ENCODE measurements around the gene BCL6.
A peak's percentile ranks its signal among the peaks of the same experiment; 100 is the strongest.

The BCL6 gene

DNA sequence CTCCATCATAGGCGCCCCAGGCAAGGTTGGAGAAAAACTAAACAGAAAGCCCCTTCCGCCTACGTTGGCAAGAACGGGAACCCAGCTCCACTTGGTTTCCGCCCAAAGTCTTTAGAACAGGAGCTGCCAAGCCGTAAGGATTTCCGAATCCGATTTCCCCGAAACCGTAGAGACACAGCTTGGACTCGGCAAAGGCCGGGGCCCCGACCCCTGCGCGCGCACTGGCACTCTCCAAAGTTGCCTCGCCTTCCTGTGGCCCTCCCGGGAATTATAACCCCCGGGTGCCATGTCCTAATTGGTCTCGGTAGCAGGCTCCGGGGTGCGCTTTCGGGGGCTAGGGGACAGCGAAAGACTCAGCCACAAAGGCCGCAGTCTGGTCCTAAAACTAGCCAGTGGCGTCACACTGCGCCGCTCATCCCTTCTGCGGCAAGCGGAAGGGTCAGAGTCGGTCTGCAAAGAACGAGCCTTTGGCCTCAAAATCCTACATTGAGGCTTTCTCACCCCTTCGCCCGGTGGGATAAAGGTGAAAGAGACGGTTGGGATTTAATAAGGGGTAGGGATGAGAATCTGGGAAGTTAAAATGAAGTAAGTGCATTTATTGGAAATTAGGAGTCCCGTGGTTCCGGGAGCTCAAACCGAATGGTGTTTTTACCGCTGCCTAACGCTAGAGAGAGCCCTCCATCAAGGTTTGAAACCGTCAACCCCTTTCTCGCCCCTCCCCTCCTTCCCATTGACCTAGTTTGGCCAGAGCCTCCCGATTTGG is 6.8 kb downstream of the BCL6 start:
- Histone ChIP-seq H3K36me3 (ENCODE audit: control insufficient read depth, insufficient read depth, low read length) (no peaks in the 10 kb centered on the region), H3K4me3 (ENCODE audit: insufficient read depth, low read depth, low read length, poor library complexity, severe bottlenecking) (peak overlapping the region; percentile 94), H3K27ac (ENCODE audit: insufficient read depth, low read length, poor library complexity, severe bottlenecking) (peak overlapping the region; percentile 95), H3K9me3 (ENCODE audit: control insufficient read depth, low read length) (no peaks in the 10 kb centered on the region), H3K4me1 (ENCODE audit: control insufficient read depth, insufficient read depth, low read length, poor library complexity, severe bottlenecking) (peaks cover 23% of the 10 kb centered on the region), H3K27me3 (replicated peaks; ENCODE audit: control insufficient read depth, insufficient read depth, low read length, poor library complexity, severe bottlenecking) (no peaks in the 10 kb centered on the region)
- peak; percentile 32 to 57 (median 42) for DNase-seq

DNA sequence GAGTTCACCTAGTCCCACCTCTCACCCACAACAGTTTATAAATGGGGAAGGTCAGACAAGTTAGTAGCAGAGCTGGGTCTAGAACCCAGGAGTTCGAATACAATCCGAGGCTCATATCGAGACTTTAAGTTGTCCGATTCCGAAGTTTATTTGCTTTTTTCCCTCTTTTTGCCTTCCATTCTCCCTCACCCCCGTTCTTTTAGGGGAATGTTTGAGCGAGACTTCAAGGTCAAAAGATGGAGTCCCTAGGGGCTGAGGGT is 7.3 kb downstream of the BCL6 start:
- no peaks in the 10 kb centered on the region for H3K36me3 ChIP-seq (ENCODE audit: control insufficient read depth, insufficient read depth, low read length)
- peaks cover 22% of the 10 kb centered on the region for H3K4me1 ChIP-seq (ENCODE audit: control insufficient read depth, insufficient read depth, low read length, poor library complexity, severe bottlenecking)
- H3K4me3 ChIP-seq (ENCODE audit: insufficient read depth, low read depth, low read length, poor library complexity, severe bottlenecking) = peak overlapping the region; percentile 94
- DNase-seq = no peak
- H3K27me3 ChIP-seq (replicated peaks; ENCODE audit: control insufficient read depth, insufficient read depth, low read length, poor library complexity, severe bottlenecking) = no peaks in the 10 kb centered on the region
- peak overlapping the region; percentile 95 for H3K27ac ChIP-seq (ENCODE audit: insufficient read depth, low read length, poor library complexity, severe bottlenecking)
- no peaks in the 10 kb centered on the region for H3K9me3 ChIP-seq (ENCODE audit: control insufficient read depth, low read length)

DNA sequence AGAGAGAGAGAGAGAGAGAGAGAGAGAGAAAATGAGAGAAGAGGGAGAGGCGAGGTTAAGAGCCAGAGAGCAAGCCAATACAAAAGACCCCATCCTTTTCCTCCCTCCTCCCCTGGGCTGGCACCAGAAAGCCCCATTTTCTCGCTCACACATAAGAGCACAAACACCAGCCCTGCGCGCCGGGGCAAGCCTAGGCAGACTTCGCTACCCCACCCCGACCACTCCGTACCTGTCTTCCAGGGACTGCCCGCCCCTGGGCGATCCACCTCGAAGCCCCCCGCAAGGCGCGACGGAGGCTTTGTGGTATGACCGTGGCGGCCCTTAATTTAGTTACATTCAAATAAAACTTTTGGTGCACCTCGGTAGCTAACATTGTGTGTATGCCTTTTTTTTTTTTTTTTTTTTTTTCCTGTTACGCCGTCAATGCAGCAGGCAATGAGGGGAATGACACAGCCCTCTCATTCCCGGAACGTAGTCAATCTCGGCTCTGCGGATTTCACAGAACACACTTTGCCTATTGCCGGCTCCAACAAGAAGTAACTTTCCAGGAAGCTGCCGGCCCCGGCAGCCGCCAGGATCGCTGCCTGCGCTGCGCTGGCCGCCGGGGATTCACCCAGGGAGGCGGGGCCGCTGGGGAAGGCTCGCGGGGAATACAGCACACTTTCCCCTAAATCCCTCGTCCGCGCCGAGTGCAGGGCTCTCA is 7.7 kb downstream of the BCL6 start:
- Histone ChIP-seq H3K4me1 (ENCODE audit: control insufficient read depth, insufficient read depth, low read length, poor library complexity, severe bottlenecking) (peaks cover 17% of the 10 kb centered on the region), H3K27me3 (replicated peaks; ENCODE audit: control insufficient read depth, insufficient read depth, low read length, poor library complexity, severe bottlenecking) (no peaks in the 10 kb centered on the region), H3K9me3 (ENCODE audit: control insufficient read depth, low read length) (no peaks in the 10 kb centered on the region), H3K4me3 (ENCODE audit: insufficient read depth, low read depth, low read length, poor library complexity, severe bottlenecking) (peak overlapping the region; percentile 94), H3K36me3 (ENCODE audit: control insufficient read depth, insufficient read depth, low read length) (no peaks in the 10 kb centered on the region), H3K27ac (ENCODE audit: insufficient read depth, low read length, poor library complexity, severe bottlenecking) (peak overlapping the region; percentile 95)
- DNase-seq = peak in 1 of 3 donors; percentile 38

DNA sequence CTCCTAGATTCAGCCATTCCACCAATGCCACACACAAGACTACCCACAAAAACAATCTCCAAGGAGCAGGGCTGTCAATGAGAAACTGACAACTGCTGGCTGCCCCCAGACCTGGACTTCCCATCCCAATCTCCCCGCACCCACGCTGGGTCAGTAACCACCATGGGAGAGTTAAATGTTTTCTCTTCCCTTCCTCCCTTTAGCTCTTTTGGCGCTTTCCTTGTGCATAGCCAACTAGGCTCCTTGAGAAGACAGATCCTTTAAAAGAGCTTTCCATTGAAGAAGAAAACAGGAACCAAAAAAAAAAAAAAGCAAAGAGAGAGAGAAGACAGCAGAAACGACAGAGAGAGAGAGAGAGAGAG is 8.3 kb downstream of the BCL6 start:
- H3K27ac ChIP-seq (ENCODE audit: insufficient read depth, low read length, poor library complexity, severe bottlenecking) = no peak overlapping the region
- H3K4me1 ChIP-seq (ENCODE audit: control insufficient read depth, insufficient read depth, low read length, poor library complexity, severe bottlenecking) = peaks cover 16% of the 10 kb centered on the region
- H3K4me3 ChIP-seq (ENCODE audit: insufficient read depth, low read depth, low read length, poor library complexity, severe bottlenecking) = peak overlapping the region; percentile 94
- no peaks in the 10 kb centered on the region for H3K9me3 ChIP-seq (ENCODE audit: control insufficient read depth, low read length)
- no peaks in the 10 kb centered on the region for H3K27me3 ChIP-seq (replicated peaks; ENCODE audit: control insufficient read depth, insufficient read depth, low read length, poor library complexity, severe bottlenecking)
- DNase-seq = no peak
- no peaks in the 10 kb centered on the region for H3K36me3 ChIP-seq (ENCODE audit: control insufficient read depth, insufficient read depth, low read length)

DNA sequence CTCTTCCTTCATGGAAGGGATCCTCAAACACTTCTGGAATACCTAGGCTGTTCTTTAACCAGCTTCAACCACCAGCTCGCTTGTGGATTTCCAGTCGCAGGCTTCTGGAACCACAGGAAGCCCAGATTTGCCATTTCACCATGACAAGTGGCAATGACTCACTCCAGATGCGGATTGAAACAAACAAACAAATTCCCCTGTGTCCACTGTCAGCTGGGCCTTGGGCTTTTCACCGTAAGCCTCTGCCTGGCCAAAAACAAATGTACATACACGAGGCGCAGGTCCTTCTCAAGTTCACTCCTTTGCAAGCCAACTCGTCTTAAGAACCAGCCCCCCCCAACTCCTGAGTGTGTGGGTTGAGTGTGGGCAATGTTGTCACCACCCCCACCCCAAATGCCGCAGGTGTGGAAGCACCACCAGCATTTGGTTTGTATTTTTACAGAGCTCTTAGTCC is 8.8 kb downstream of the BCL6 start:
- H3K27me3 ChIP-seq (replicated peaks; ENCODE audit: control insufficient read depth, insufficient read depth, low read length, poor library complexity, severe bottlenecking) = no peaks in the 10 kb centered on the region
- H3K27ac ChIP-seq (ENCODE audit: insufficient read depth, low read length, poor library complexity, severe bottlenecking) = no peak overlapping the region
- peaks cover 2% of the 10 kb centered on the region for H3K36me3 ChIP-seq (ENCODE audit: control insufficient read depth, insufficient read depth, low read length)
- H3K4me1 ChIP-seq (ENCODE audit: control insufficient read depth, insufficient read depth, low read length, poor library complexity, severe bottlenecking) = peaks cover 10% of the 10 kb centered on the region
- no peak overlapping the region for H3K4me3 ChIP-seq (ENCODE audit: insufficient read depth, low read depth, low read length, poor library complexity, severe bottlenecking)
- no peaks in the 10 kb centered on the region for H3K9me3 ChIP-seq (ENCODE audit: control insufficient read depth, low read length)
- no peak for DNase-seq

DNA sequence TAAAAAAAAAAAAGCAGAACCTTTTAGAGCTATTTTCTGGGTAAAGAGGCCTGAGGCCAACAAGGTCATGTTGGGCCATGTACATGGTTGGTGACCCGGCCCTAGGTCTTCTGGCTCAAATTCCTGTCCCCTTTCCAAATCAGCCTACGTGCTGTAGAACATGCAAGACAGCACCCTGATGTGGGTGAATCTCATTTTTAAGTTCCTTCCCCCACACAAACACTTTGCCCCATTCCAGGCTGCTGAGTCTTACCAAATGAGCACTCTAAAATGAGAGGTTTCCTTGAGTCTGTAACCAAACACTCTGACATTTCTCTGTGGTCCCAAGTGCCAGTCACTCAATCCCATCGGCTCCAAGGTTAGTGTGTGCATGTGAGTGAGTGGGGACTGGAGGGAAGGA is 9.4 kb downstream of the BCL6 start:
- Histone ChIP-seq H3K27ac (ENCODE audit: insufficient read depth, low read length, poor library complexity, severe bottlenecking) (no peak overlapping the region), H3K27me3 (replicated peaks; ENCODE audit: control insufficient read depth, insufficient read depth, low read length, poor library complexity, severe bottlenecking) (no peaks in the 10 kb centered on the region), H3K36me3 (ENCODE audit: control insufficient read depth, insufficient read depth, low read length) (peaks cover 4% of the 10 kb centered on the region), H3K4me3 (ENCODE audit: insufficient read depth, low read depth, low read length, poor library complexity, severe bottlenecking) (no peak overlapping the region), H3K4me1 (ENCODE audit: control insufficient read depth, insufficient read depth, low read length, poor library complexity, severe bottlenecking) (peaks cover 4% of the 10 kb centered on the region), H3K9me3 (ENCODE audit: control insufficient read depth, low read length) (no peaks in the 10 kb centered on the region)
- no peak for DNase-seq

DNA sequence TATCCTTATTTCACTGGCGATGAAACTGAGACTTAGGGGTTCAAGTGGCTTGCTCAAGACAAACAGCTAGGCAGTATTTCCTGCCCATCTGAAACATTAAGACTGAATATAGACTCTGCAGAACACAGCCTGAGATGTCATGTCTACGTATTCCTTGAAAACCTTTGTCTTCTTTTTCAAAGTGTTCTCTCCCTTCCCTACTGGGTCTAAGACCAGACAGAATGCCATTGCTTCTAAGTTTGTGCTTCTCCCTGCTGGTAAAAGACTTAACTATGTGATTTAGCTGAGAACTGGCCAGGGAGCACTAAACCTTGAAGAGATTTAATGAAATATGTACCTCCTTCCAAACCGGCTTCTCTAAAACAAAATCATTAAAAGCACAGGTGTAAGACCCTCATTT is 9.9 kb downstream of the BCL6 start:
- Histone ChIP-seq H3K4me3 (ENCODE audit: insufficient read depth, low read depth, low read length, poor library complexity, severe bottlenecking) (no peak overlapping the region), H3K36me3 (ENCODE audit: control insufficient read depth, insufficient read depth, low read length) (peaks cover 9% of the 10 kb centered on the region), H3K4me1 (ENCODE audit: control insufficient read depth, insufficient read depth, low read length, poor library complexity, severe bottlenecking) (peaks cover 4% of the 10 kb centered on the region), H3K9me3 (ENCODE audit: control insufficient read depth, low read length) (no peaks in the 10 kb centered on the region), H3K27me3 (replicated peaks; ENCODE audit: control insufficient read depth, insufficient read depth, low read length, poor library complexity, severe bottlenecking) (no peaks in the 10 kb centered on the region), H3K27ac (ENCODE audit: insufficient read depth, low read length, poor library complexity, severe bottlenecking) (no peak overlapping the region)
- no peak for DNase-seq

DNA sequence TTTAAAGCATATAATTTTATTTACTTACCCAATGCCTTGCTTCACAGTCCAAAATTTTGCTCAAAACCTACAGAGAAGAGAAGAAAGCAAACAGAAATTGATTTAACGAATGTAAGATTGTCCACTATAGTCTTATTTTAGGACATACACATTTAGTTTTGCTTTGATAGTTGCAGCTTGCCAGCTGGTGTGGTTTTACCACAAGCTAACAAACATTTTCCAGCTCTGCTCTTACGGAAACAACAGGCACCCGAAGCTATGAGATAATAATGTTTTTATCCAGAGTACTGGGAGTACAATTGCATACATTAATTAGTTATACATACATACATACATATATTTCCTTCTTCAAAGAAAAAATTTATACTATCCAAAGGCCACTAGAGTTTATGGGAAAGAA is 10.4 kb downstream of the BCL6 start:
- H3K27me3 ChIP-seq (replicated peaks; ENCODE audit: control insufficient read depth, insufficient read depth, low read length, poor library complexity, severe bottlenecking) = no peaks in the 10 kb centered on the region
- no peak overlapping the region for H3K27ac ChIP-seq (ENCODE audit: insufficient read depth, low read length, poor library complexity, severe bottlenecking)
- DNase-seq = no peak
- no peak overlapping the region for H3K4me3 ChIP-seq (ENCODE audit: insufficient read depth, low read depth, low read length, poor library complexity, severe bottlenecking)
- H3K4me1 ChIP-seq (ENCODE audit: control insufficient read depth, insufficient read depth, low read length, poor library complexity, severe bottlenecking) = peaks cover 4% of the 10 kb centered on the region
- H3K9me3 ChIP-seq (ENCODE audit: control insufficient read depth, low read length) = no peaks in the 10 kb centered on the region
- peaks cover 10% of the 10 kb centered on the region for H3K36me3 ChIP-seq (ENCODE audit: control insufficient read depth, insufficient read depth, low read length)

DNA sequence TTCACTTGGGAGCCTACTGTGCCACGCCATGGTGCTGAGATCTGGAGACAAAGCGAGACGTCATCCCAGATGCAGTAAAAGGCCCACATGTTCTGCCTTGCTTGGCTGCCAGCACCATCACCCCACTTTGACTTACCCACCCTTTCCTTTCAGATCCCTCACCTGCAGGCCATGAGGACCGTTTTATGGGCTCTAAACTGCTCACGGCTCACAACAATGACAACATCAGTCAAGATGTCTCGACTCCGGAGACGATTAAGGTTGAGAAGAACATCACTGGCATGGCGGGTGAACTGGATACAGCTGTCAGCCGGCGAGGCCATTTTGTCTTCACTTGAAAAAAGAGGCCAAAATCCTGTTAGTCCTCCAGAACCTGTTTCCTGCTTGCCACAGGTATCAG is 11.9 kb downstream of the BCL6 start:
- H3K36me3 ChIP-seq (ENCODE audit: control insufficient read depth, insufficient read depth, low read length) = peaks cover 20% of the 10 kb centered on the region

DNA sequence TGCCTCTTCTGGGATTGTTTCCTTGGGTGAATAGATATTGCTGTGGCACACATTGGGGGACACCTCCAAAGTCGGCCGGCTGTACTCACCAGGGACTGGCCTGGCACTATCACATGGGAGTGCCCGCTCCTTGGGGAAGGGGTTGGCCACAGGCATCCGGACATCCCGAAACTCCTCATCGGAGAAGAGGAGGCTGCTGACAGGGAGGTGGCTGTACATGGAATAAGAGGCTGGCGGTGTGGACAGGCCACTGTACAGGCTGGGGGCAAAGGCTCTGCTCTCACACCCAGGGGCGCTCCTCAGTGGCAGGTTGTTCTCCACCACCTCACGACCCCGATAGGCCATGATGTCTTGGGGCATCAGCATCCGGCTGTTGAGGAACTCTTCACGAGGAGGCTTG is 15.7 kb downstream of the BCL6 start:
- H3K9me3 ChIP-seq (ENCODE audit: control insufficient read depth, low read length) = no peaks in the 10 kb centered on the region
- H3K4me1 ChIP-seq (ENCODE audit: control insufficient read depth, insufficient read depth, low read length, poor library complexity, severe bottlenecking) = no peaks in the 10 kb centered on the region
- H3K27ac ChIP-seq (ENCODE audit: insufficient read depth, low read length, poor library complexity, severe bottlenecking) = no peak overlapping the region
- no peak for DNase-seq
- no peak overlapping the region for H3K4me3 ChIP-seq (ENCODE audit: insufficient read depth, low read depth, low read length, poor library complexity, severe bottlenecking)
- peaks cover 48% of the 10 kb centered on the region for H3K36me3 ChIP-seq (ENCODE audit: control insufficient read depth, insufficient read depth, low read length)
- no peaks in the 10 kb centered on the region for H3K27me3 ChIP-seq (replicated peaks; ENCODE audit: control insufficient read depth, insufficient read depth, low read length, poor library complexity, severe bottlenecking)

More for the DNA sequence above, 11.9 kb downstream of the BCL6 start:
- H3K27me3 ChIP-seq (replicated peaks; ENCODE audit: control insufficient read depth, insufficient read depth, low read length, poor library complexity, severe bottlenecking) = no peaks in the 10 kb centered on the region
- no peak for DNase-seq
- no peak overlapping the region for H3K27ac ChIP-seq (ENCODE audit: insufficient read depth, low read length, poor library complexity, severe bottlenecking)
- H3K4me3 ChIP-seq (ENCODE audit: insufficient read depth, low read depth, low read length, poor library complexity, severe bottlenecking) = no peak overlapping the region
- no peaks in the 10 kb centered on the region for H3K9me3 ChIP-seq (ENCODE audit: control insufficient read depth, low read length)
- no peaks in the 10 kb centered on the region for H3K4me1 ChIP-seq (ENCODE audit: control insufficient read depth, insufficient read depth, low read length, poor library complexity, severe bottlenecking)

Measured in effector memory CD4-positive, alpha-beta T cell (primary cell).